Pancreas (tissue), 10 donors: ENCODE results near the gene AK8. TPM values are rescaled to one million over a fixed set of nuclear protein-coding genes. Genes with fewer than 3 reads are reported as not detected.

Experiments used
- ATAC-seq, 4 donors: fragments of 200-7000 bp; cut with Tn5 transposase; one replicate each; pipeline versions ENCODE4 v1.8.0 to v1.9.1; 2020; ENCODE audit warnings: mild to moderate bottlenecking in 4 of 4, moderate library complexity in 4 of 4
- DNase-seq, 6 donors: peaks; one replicate each; pipeline ENCODE4 v3.0.0-alpha.2; 2020
- FAIRE-seq: peaks from 2 replicates; lab custom pipeline; 2012; peaks lifted over from hg19 to GRCh38; lab: Jason Lieb, UNC
- H3K27ac ChIP-seq, 4 donors: fragments of 200-600 bp; sonication (generic); 1 replicate in 3 of 4; 2 replicates in 1 of 4; pipeline versions ENCODE4 v1.5.0 to v1.8.0; 2020
- H3K27me3 ChIP-seq, 4 donors: fragments of 200-600 bp; one replicate each; pipeline ENCODE4 v1.8.0; 2021
- H3K36me3 ChIP-seq, 3 donors: fragments of 200-600 bp; sonication (generic) in 1 of 3; one replicate each; pipeline versions ENCODE4 v1.5.0 to v1.8.0; 2020 to 2021
- H3K4me1 ChIP-seq, 3 donors: fragments of 200-600 bp; one replicate each; pipeline ENCODE4 v1.8.0; 2021
- H3K4me3 ChIP-seq, 4 donors: fragments of 200-600 bp; sonication (generic) in 2 of 4; one replicate each; pipeline versions ENCODE4 v1.5.0 to v1.8.0; 2020 to 2021
- H3K9me3 ChIP-seq, 4 donors: fragments of 200-600 bp; one replicate each; pipeline ENCODE4 v1.8.0; 2021
- CTCF ChIP-seq, 4 donors: fragments of 200-600 bp; sonication (generic) in 3 of 4; IDR thresholded peaks; one replicate each; pipeline versions ENCODE4 v1.5.0 to v1.8.0; 2021; ENCODE audit warnings: antibody characterized with exemption in 4 of 4
- WGBS, 2 donors: extraction: QIAGEN DNeasy Blood & Tissue Kit; methylation state at CpG; one replicate each; pipeline ENCODE4 v1.1.7; 2013; 5-methylcytosine and 5-hydroxymethylcytosine counted together
- intact Hi-C, 3 donors: fragments of 100-400 bp; cut with DNase I; formaldehyde crosslinking; loops; one replicate each; pipeline versions ENCODE4 v1.11.1 to v1.14.2; 2022
- polyA plus RNA-seq, 2 donors: library from polyadenylated mRNA; stranded (reverse); fragments of 200-250 nt; gene quantifications; one replicate each; pipeline ENCODE4 v1.2.3, GENCODE V29; 2013
- total RNA-seq, 6 donors: library from RNA; stranded (reverse); fragmentation: NEBNext Ultra II Directional in 4 of 6; extraction: Animal tissue kit (Norgen Biotek cat#: 25700) in 4 of 6; gene quantifications; one replicate each; pipeline versions ENCODE4 v1.2.1 to v1.2.4, GENCODE V29; 2021 to 2023
- donor health status: healthy with polysubstance abuse.
- donor health status: DM: no; HTN: no; CAD: no; lungs with moderate emphysema.
- donor health status: DM: no; HTN: no; CAD: no.
- donor health status: control.
- donor health status: control.
- donor health status: Bipolar disorder and iron deficiency.
- donor health status: DM: yes; HTN: yes; CAD: no.
- donor health status: DM: no; HTN: no; CAD: no.
- donor health status: DM: no; HTN: no; CAD: no.
- donor health status: DM: yes; HTN: yes; CAD: no.

The AK8 gene
- total and polyA plus RNA-seq, 8 donors: 0.19 to 1.0 (median 0.67) TPM

- H3K9me3 ChIP-seq: no peaks in the 10 kb centered on the region
- no peak for TF ChIP-seq CTCF (IDR thresholded peaks at IDR 0.05)
- ATAC-seq: no peak
- H3K27ac ChIP-seq: no peak overlapping the region
- no peak overlapping the region for H3K4me3 ChIP-seq
- no peaks in the 10 kb centered on the region for H3K36me3 ChIP-seq
- intact Hi-C loops: no loop called here
- DNase-seq: no peak
- FAIRE-seq: no peak
- no peaks in the 10 kb centered on the region for H3K4me1 ChIP-seq
- H3K27me3 ChIP-seq: no peaks in the 10 kb centered on the region
- WGBS, 2 donors: 92 to 95% methylated on average over 18 of the region's 18 CpGs
These were observed 10.1 kb upstream of the AK8 start for GRCh38 chr9:132888151-132888550.

GRCh38 chr9:132887181-132888120 is 9.4 kb upstream of the AK8 start:
- intact Hi-C loops: no loop called here
- H3K36me3 ChIP-seq: no peaks in the 10 kb centered on the region

GRCh38 chr9:132886334-132886725 is 8.2 kb upstream of the AK8 start:
- DNase-seq: peak in 1 of 6 donors; percentile 20
- WGBS, 2 donors: 91 to 93% methylated on average over 6 of the region's 6 CpGs
- Histone ChIP-seq H3K27me3 (no peaks in the 10 kb centered on the region), H3K36me3 (no peaks in the 10 kb centered on the region), H3K9me3 (no peaks in the 10 kb centered on the region), H3K4me1 (no peaks in the 10 kb centered on the region), H3K4me3 (no peak overlapping the region), H3K27ac (no peak overlapping the region)
- FAIRE-seq: no peak
- no peak for ATAC-seq
- no peak for TF ChIP-seq CTCF (IDR thresholded peaks at IDR 0.05)
- intact Hi-C loops: no loop called here

More at GRCh38 chr9:132887181-132888120, 9.4 kb upstream of the AK8 start:
- Histone ChIP-seq H3K4me3 (no peak overlapping the region), H3K4me1 (no peaks in the 10 kb centered on the region), H3K27me3 (no peaks in the 10 kb centered on the region), H3K9me3 (no peaks in the 10 kb centered on the region), H3K27ac (no peak overlapping the region)
- FAIRE-seq (no peak), ATAC-seq (no peak), DNase-seq (peak in 1 of 6 donors; percentile 47)
- 85 to 88% methylated on average over 18 of the region's 18 CpGs for WGBS, 2 donors
- TF ChIP-seq CTCF (IDR thresholded peaks at IDR 0.05): no peak

GRCh38 chr9:132885720-132886333 is 7.7 kb upstream of the AK8 start:
- DNase-seq: peak in 1 of 6 donors; percentile 32
- 65 to 68% methylated on average over 9 of the region's 9 CpGs for WGBS, 2 donors
- intact Hi-C loops: no loop called here

More at GRCh38 chr9:132885720-132886333, 7.7 kb upstream of the AK8 start:
- FAIRE-seq (no peak), ATAC-seq (no peak)
- H3K36me3 ChIP-seq: no peaks in the 10 kb centered on the region
- no peak overlapping the region for H3K27ac ChIP-seq
- no peaks in the 10 kb centered on the region for H3K9me3 ChIP-seq
- no peaks in the 10 kb centered on the region for H3K4me1 ChIP-seq
- no peaks in the 10 kb centered on the region for H3K27me3 ChIP-seq
- no peak overlapping the region for H3K4me3 ChIP-seq
- TF ChIP-seq CTCF (IDR thresholded peaks at IDR 0.05): no peak
